Type B pancreatic cell (in vitro differentiated cells): ENCODE measurements around the gene MISP. TPM values are rescaled to one million over a fixed set of nuclear protein-coding genes. Genes with fewer than 3 reads are reported as not detected.
"Not testable (repeated sequence)": the region's sequence is repeated elsewhere in the genome, so short reads cannot be mapped to it uniquely, and the experiment has no call there.

Experiments
- DNase-seq: peaks from one replicate; pipeline ENCODE4 v3.0.0; 2021; ENCODE audit warnings: mixed read lengths; ENCODE audit not compliant: unreplicated experiment; ENCODE audit errors: extremely low spot score
- H3K27ac Mint-ChIP-seq: 2 replicates; pipeline ENCODE4 v1.8.0; 2021; ENCODE audit warnings: mild to moderate bottlenecking, mixed read lengths
- H3K27me3 Mint-ChIP-seq: 2 replicates; pipeline ENCODE4 v1.8.0; 2021; ENCODE audit warnings: mixed read lengths
- H3K36me3 Mint-ChIP-seq: 2 replicates; pipeline ENCODE4 v1.8.0; 2021; ENCODE audit warnings: mixed read lengths
- H3K4me1 Mint-ChIP-seq: one replicate; pipeline ENCODE4 v1.8.0; 2021; ENCODE audit warnings: mixed read lengths; ENCODE audit not compliant: unreplicated experiment
- H3K4me3 Mint-ChIP-seq: 2 replicates; pipeline ENCODE4 v1.8.0; 2021; ENCODE audit warnings: mild to moderate bottlenecking, mixed read lengths
- H3K9me3 Mint-ChIP-seq: 2 replicates; pipeline ENCODE4 v1.8.0; 2021; ENCODE audit warnings: mixed read lengths
- total RNA-seq: library from RNA; stranded (reverse); gene quantifications from 2 replicates; pipeline ENCODE4 v1.2.1, GENCODE V29; 2021; ENCODE audit warnings: low replicate concordance
- TF ChIP-seq, protein P1 (sequence below): fragments of 200-600 bp; sonication (generic); conservative IDR thresholded peaks from 2 replicates; pipeline ENCODE4 v1.5.0; 2021; ENCODE audit warnings: antibody characterized with exemption, mild to moderate bottlenecking

MISP gene
- total RNA-seq, 1 donor from 2014 or later: 9.4 TPM

DNA sequence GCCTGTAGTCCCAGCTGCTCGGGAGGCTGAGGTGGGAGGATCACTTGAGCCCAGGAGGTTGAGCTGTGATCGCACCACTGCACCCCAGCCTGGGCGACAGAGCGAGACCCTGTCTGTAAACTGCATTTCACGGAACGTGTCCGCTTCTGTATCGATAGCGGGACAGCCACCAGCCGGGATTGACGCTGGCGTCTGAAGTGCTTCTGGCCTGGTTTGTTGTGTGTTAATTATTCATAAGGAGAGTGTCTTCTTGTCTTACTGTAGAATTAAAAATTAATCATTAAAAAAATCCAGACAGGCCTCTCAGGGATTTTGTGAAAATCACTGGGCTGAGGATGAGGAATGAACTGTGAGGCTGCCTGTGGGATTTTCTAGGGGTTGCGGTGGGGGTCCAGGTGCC lies 16.2 kb upstream of the MISP start:
- no peaks in the 10 kb centered on the region for H3K27me3 Mint-ChIP-seq
- H3K9me3 Mint-ChIP-seq: no peaks in the 10 kb centered on the region
- peaks cover 4% of the 10 kb centered on the region for H3K4me1 Mint-ChIP-seq
- H3K36me3 Mint-ChIP-seq: no peaks in the 10 kb centered on the region
- no peak overlapping the region for H3K27ac Mint-ChIP-seq
- DNase-seq: no peak
- no peak overlapping the region for H3K4me3 Mint-ChIP-seq
- TF ChIP-seq, protein P1, sequence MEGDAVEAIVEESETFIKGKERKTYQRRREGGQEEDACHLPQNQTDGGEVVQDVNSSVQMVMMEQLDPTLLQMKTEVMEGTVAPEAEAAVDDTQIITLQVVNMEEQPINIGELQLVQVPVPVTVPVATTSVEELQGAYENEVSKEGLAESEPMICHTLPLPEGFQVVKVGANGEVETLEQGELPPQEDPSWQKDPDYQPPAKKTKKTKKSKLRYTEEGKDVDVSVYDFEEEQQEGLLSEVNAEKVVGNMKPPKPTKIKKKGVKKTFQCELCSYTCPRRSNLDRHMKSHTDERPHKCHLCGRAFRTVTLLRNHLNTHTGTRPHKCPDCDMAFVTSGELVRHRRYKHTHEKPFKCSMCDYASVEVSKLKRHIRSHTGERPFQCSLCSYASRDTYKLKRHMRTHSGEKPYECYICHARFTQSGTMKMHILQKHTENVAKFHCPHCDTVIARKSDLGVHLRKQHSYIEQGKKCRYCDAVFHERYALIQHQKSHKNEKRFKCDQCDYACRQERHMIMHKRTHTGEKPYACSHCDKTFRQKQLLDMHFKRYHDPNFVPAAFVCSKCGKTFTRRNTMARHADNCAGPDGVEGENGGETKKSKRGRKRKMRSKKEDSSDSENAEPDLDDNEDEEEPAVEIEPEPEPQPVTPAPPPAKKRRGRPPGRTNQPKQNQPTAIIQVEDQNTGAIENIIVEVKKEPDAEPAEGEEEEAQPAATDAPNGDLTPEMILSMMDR: no peak

DNA sequence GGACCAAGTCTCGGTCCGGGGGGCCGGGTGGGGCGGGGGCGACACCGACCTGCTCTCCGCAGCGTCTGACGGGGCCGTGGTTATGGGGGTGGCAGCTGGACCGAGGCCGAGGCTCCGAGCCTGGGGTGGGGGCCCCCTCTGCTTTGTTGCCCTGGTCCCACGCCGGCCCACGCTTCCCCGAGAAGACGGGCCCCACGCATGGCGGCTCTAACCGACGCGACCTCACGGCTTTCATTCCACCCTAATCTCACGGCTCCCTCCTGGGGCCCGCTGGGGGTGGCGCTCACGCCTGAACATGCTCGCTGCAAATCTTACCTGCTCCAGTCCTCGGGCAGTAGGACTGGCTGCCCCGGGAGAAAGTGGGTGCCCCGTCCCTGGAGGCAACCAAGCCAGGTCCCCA lies 14.8 kb upstream of the MISP start:
- peaks cover 4% of the 10 kb centered on the region for H3K4me1 Mint-ChIP-seq
- H3K27ac Mint-ChIP-seq: no peak overlapping the region
- H3K4me3 Mint-ChIP-seq: no peak overlapping the region
- no peaks in the 10 kb centered on the region for H3K9me3 Mint-ChIP-seq
- H3K36me3 Mint-ChIP-seq: no peaks in the 10 kb centered on the region
- no peak for DNase-seq
- no peaks in the 10 kb centered on the region for H3K27me3 Mint-ChIP-seq
- TF ChIP-seq, protein P1: no peak

DNA sequence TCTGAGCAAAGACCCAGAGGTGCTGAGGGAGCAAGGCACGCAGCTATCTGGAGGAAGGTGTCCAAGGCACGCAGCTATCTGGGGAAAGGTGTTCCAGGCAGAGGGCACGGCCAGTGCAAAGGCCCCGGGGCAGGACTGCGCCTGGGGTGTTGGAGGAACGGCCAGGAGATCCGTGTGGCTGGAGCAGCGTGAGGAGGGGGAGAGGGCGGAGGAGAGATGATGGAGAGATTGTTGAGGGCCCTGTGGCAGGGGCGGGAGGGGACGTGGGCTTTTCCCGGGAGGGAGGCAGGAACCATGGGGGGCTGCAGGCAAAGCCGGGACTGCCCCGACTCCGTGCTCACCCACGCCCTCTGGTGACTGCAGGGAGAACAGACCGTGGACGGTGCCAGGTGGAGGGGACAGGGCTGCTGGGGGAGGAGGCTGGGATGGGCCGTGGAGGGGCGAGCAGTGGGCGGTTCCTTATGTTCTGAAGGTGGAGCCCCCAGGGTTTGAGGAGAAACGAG lies 13.3 kb upstream of the MISP start:
- TF ChIP-seq, protein P1: peak; percentile 71

DNA sequence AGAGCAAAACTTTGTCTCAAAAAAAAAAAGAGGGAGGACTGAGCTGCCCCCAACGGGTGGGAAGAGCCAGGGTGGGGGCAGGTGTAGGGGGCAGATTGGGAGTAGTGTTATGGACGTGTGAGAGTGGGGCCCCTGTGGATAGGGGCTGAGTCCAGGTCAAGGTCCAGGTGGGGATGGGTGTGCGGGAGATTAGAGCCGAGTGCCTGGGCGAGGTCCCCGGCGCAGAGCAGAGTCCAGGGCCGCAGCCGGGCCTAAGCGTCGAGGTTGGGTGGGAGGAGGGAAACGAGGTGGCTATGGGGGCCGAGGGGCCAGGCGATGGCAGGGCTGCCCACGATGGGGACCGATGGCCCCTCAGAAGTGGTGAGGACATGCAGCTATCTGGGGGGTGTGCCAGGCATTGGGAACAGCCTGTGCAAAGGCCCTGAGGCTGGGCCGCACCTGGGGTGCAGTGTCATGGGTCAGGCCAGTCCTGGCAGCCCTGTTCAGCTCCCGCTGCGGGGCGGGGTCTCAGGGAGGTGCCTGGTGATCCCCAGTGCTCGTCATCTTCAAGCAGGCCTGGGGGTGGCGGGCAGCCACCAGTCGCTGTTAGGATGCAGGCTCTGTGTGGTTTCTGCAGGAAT lies 12.3 kb upstream of the MISP start:
- Mint-ChIP-seq H3K9me3 (no peaks in the 10 kb centered on the region), H3K27me3 (no peaks in the 10 kb centered on the region), H3K4me1 (peaks cover 6% of the 10 kb centered on the region), H3K4me3 (no peak overlapping the region), H3K36me3 (peaks cover 2% of the 10 kb centered on the region), H3K27ac (peak overlapping the region; percentile 59)
- TF ChIP-seq, protein P1: no peak
- no peak for DNase-seq

More for the DNA sequence above, 13.3 kb upstream of the MISP start:
- Mint-ChIP-seq H3K27me3 (no peaks in the 10 kb centered on the region), H3K27ac (no peak overlapping the region), H3K4me3 (no peak overlapping the region), H3K9me3 (no peaks in the 10 kb centered on the region), H3K36me3 (no peaks in the 10 kb centered on the region), H3K4me1 (peaks cover 4% of the 10 kb centered on the region)
- no peak for DNase-seq

DNA sequence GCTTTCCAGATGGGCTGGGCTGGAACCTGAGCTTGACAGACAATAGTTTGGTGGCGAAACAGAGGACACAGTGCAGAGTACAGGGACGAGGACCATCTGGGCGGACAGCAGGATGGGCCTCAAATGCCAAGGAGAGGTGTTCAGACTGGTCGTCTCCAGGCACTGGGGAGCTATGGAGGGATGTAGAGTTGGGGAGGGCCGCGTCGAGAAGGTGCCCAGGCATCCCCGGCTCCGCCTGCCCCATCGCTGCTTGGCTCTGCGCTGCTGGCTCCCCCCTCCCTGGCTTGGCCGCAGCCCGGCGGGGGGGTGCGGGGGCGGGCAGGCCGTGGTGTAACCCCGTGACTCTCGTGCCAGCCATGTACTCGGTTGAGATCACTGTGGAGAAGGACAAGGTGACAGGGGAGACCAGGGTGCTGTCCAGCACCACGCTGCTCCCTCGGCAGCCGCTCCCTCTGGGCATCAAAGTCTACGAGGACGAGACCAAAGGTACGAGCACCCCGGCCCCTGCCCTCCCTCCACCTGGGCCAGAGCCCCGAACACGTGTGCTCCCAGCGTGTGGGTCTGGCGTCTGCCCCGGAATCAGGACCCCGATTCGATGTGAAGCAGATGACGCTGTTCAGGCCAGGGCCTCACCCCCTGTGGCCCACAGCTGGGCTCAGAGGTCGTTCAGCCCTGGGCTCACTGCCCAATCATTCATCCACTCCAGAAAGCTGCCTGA lies 10.8 kb upstream of the MISP start:
- Mint-ChIP-seq H3K4me1 (peaks cover 4% of the 10 kb centered on the region), H3K9me3 (no peaks in the 10 kb centered on the region), H3K36me3 (peaks cover 4% of the 10 kb centered on the region), H3K27me3 (no peaks in the 10 kb centered on the region), H3K4me3 (no peak overlapping the region), H3K27ac (peak overlapping the region; percentile 74)
- no peak for DNase-seq
- TF ChIP-seq, protein P1: no peak

DNA sequence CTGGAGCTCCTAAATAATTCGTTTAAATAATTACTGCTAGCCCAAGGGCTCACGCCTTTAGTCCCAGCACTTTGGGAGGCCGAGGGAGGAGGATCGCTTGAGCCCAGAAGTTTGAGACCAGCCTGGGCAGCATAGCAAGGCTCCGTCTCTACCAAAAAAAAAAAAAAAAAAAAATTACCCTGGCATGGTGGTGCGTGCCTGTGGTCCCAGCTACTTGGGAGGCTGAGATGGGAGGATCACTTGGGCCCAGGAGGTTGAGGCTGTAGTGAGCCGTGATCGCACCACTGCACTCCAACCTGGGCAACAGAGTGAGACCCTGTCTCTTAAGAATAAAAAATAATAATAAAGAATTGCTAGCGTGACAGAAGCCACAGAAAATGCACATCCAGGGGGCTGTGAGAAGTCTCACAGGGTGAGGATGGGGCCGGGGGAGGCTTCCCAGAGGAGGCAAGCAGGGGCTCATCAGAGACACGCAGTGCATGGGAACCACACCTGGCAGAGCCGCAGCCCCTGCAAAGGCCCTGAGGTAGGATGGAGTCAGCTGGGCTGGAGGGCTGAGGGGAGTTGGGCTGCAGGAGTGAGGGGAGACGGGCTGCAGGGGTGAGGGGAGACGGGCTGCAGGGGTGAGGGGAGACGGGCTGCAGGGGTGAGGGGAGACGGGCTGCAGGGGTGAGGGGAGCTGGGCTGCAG lies 10.0 kb upstream of the MISP start:
- not testable (repeated sequence) for H3K36me3 Mint-ChIP-seq, H3K4me3 Mint-ChIP-seq, DNase-seq, H3K27me3 Mint-ChIP-seq, H3K27ac Mint-ChIP-seq, H3K4me1 Mint-ChIP-seq, H3K9me3 Mint-ChIP-seq
